ENCODE measurements around the gene KCNAB1.

KCNAB1 gene

GRCh38 chr3:156413293-156413892 lies 293.0 kb downstream of the KCNAB1 start:
- no peak for DNase-seq (ENCODE audit: low spot score)
- POLR2A ChIA-PET (ENCODE audit: low non-redundant PET) = no interaction called here
- TF ChIP-seq, protein P1, sequence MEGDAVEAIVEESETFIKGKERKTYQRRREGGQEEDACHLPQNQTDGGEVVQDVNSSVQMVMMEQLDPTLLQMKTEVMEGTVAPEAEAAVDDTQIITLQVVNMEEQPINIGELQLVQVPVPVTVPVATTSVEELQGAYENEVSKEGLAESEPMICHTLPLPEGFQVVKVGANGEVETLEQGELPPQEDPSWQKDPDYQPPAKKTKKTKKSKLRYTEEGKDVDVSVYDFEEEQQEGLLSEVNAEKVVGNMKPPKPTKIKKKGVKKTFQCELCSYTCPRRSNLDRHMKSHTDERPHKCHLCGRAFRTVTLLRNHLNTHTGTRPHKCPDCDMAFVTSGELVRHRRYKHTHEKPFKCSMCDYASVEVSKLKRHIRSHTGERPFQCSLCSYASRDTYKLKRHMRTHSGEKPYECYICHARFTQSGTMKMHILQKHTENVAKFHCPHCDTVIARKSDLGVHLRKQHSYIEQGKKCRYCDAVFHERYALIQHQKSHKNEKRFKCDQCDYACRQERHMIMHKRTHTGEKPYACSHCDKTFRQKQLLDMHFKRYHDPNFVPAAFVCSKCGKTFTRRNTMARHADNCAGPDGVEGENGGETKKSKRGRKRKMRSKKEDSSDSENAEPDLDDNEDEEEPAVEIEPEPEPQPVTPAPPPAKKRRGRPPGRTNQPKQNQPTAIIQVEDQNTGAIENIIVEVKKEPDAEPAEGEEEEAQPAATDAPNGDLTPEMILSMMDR (conservative IDR thresholded peaks at IDR 0.05; ENCODE audit: low read depth) = no peak
- H3K27ac ChIP-seq = no peak overlapping the region
- CTCF ChIA-PET = no interaction called here

DNA sequence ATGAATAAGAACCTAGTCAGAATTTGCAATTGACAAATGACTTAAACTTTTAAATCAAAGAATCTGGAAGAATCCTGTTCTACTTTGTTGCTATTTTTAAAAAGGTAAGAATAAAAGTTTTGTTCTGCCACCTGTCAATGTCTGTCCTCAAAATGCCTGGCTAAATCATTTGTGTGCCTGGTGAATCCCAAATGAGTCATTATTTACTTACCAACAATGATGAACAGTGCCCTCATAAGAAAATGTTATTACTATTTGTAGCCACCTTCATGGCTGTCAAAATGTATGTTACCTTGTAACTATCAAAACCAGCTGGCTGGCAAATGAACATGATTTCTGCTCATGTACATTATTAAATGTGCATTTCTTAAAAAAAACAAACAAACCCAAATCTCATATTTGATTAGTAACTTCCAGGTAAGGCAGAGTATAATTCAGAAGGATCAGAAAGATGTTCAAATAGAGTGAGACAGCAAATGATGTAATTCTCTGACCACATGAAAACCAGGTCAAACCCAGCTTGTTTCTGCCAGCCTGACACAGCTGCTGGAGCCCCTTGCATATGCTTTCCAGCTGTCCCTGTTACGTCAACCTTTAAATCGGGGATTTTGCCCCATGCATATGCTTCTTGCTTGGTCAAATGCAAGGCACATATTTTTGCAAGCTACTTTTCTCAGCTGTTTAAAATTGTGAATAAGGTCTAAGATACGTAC lies 296.6 kb downstream of the KCNAB1 start:
- DNase-seq (ENCODE audit: low spot score) = no peak
- ChIA-PET CTCF (no interaction called here), POLR2A (ENCODE audit: low non-redundant PET) (no interaction called here)
- TF ChIP-seq, protein P1 (conservative IDR thresholded peaks at IDR 0.05; ENCODE audit: low read depth) = no peak
- H3K27ac ChIP-seq = no peak overlapping the region

GRCh38 chr3:156417559-156418132 lies 297.3 kb downstream of the KCNAB1 start:
- H3K27ac ChIP-seq = no peak overlapping the region
- TF ChIP-seq, protein P1 (conservative IDR thresholded peaks at IDR 0.05; ENCODE audit: low read depth) = no peak
- CTCF ChIA-PET = no interaction called here
- POLR2A ChIA-PET (ENCODE audit: low non-redundant PET) = no interaction called here
- no peak for DNase-seq (ENCODE audit: low spot score)

- CTCF ChIA-PET = no interaction called here
- POLR2A ChIA-PET (ENCODE audit: low non-redundant PET) = no interaction called here
- H3K27ac ChIP-seq = no peak overlapping the region
- TF ChIP-seq, protein P1 (conservative IDR thresholded peaks at IDR 0.05; ENCODE audit: low read depth) = no peak
- DNase-seq (ENCODE audit: low spot score) = no peak
These were observed 298.1 kb downstream of the KCNAB1 start for GRCh38 chr3:156418428-156418827.

DNA sequence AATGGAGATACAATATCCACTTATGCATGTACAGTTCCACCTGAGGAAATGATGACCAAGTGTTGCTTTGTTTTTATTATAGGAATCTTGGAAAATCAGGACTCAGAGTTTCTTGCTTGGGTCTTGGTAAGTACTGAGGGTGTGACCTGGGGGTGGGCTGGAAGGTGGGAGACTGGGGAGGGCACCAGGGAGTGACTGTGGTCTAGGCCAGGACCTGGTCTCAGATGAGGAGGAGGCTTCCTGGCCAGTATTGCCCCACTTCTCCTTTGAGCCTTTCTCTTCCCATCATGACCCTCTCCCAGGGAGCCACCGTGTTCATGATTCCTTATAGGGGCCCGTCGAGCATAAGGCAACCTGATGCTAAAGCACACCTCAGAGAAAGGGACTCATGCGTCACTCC lies 301.2 kb downstream of the KCNAB1 start:
- H3K27ac ChIP-seq = no peak overlapping the region
- TF ChIP-seq, protein P1 (conservative IDR thresholded peaks at IDR 0.05; ENCODE audit: low read depth) = no peak
- no peak for DNase-seq (ENCODE audit: low spot score)
- ChIA-PET CTCF (no interaction called here), POLR2A (ENCODE audit: low non-redundant PET) (no interaction called here)

- ChIA-PET CTCF (interaction anchor here (0.6 kb wide), 1 partner anchor 669 kb away, joined by 4 read pairs; no protein-coding TSS in a partner anchor), POLR2A (ENCODE audit: low non-redundant PET) (no interaction called here)
- no peak for DNase-seq (ENCODE audit: low spot score)
- no peak overlapping the region for H3K27ac ChIP-seq
- TF ChIP-seq, protein P1 (conservative IDR thresholded peaks at IDR 0.05; ENCODE audit: low read depth) = no peak
These were observed 304.4 kb downstream of the KCNAB1 start for GRCh38 chr3:156424758-156425157.

Measured in RWPE1 (cell line).